H9 (cell line): ENCODE measurements around the gene COL8A2. TPM values are rescaled to one million over a fixed set of nuclear protein-coding genes. Genes with fewer than 3 reads are reported as not detected.

Source experiments
- DNase-seq: peaks from one replicate; pipeline ENCODE4 v3.0.0-alpha.2; 2017
- H2AFZ ChIP-seq: one replicate; pipeline ENCODE4 v1.6.1; 2013; ENCODE audit warnings: mild to moderate bottlenecking, low read length, control low read depth, moderate library complexity
- H2AK5ac ChIP-seq: 2 replicates; pipeline ENCODE4 v1.6.1; 2013; ENCODE audit warnings: low read length, control low read depth, mixed read lengths; ENCODE audit not compliant: insufficient read length
- H2BK120ac ChIP-seq: one replicate; pipeline ENCODE4 v1.6.1; 2013; ENCODE audit warnings: low read depth, mild to moderate bottlenecking, low read length, control low read depth, inconsistent platforms; ENCODE audit not compliant: poor library complexity, severe bottlenecking
- H2BK12ac ChIP-seq: 2 replicates; pipeline ENCODE4 v1.6.1; 2013; ENCODE audit warnings: low read length, control low read depth, mixed read lengths, low read depth; ENCODE audit not compliant: insufficient read length
- H2BK15ac ChIP-seq: 2 replicates; pipeline ENCODE4 v1.6.1; 2013; ENCODE audit warnings: low read depth, low read length, control low read depth
- H2BK20ac ChIP-seq: one replicate; pipeline ENCODE4 v1.6.1; 2013; ENCODE audit warnings: low read depth, mild to moderate bottlenecking, low read length, control low read depth, inconsistent platforms; ENCODE audit not compliant: poor library complexity, severe bottlenecking
- H2BK5ac ChIP-seq: 2 replicates; pipeline ENCODE4 v1.6.1; 2013; ENCODE audit warnings: low read length, control low read depth, mixed read lengths; ENCODE audit not compliant: insufficient read length
- H3K14ac ChIP-seq: 2 replicates; pipeline ENCODE4 v1.6.1; 2013; ENCODE audit warnings: low read length, control low read depth; ENCODE audit not compliant: insufficient read depth
- H3K18ac ChIP-seq: 2 replicates; pipeline ENCODE4 v1.6.1; 2013; ENCODE audit warnings: low read depth, mild to moderate bottlenecking, mixed read lengths, low read length, control low read depth; ENCODE audit not compliant: insufficient read length
- H3K23ac ChIP-seq: 2 replicates; pipeline ENCODE4 v1.6.1; 2013; ENCODE audit warnings: low read length, control low read depth, mixed read lengths, low read depth; ENCODE audit not compliant: insufficient read length
- H3K23me2 ChIP-seq: 2 replicates; pipeline ENCODE4 v1.6.1; 2013; ENCODE audit warnings: low read depth, mild to moderate bottlenecking, mixed read lengths, low read length, control low read depth; ENCODE audit not compliant: insufficient read length, poor library complexity, severe bottlenecking
- H3K27ac ChIP-seq: 2 replicates; pipeline ENCODE4 v1.5.1; 2013; ENCODE audit warnings: low read length, control low read depth, mixed read lengths, low read depth; ENCODE audit not compliant: insufficient read length
- H3K27me3 ChIP-seq: 2 replicates; pipeline ENCODE4 v1.6.1; 2013; ENCODE audit warnings: low read length, control low read depth, inconsistent platforms; ENCODE audit not compliant: insufficient read depth
- H3K4ac ChIP-seq: 2 replicates; pipeline ENCODE4 v1.6.1; 2013; ENCODE audit warnings: low read depth, mild to moderate bottlenecking, control low read depth, inconsistent platforms, low read length, moderate library complexity
- H3K4me1 ChIP-seq: 2 replicates; pipeline ENCODE4 v1.6.1; 2013; ENCODE audit warnings: low read length, control low read depth, inconsistent platforms; ENCODE audit not compliant: insufficient read depth
- H3K4me2 ChIP-seq: 2 replicates; pipeline ENCODE4 v1.6.1; 2013; ENCODE audit warnings: low read length, control low read depth, mixed read lengths; ENCODE audit not compliant: insufficient read length, insufficient read depth
- H3K56ac ChIP-seq: 2 replicates; pipeline ENCODE4 v1.6.1; 2013; ENCODE audit warnings: low read depth, mild to moderate bottlenecking, mixed read lengths, low read length, control low read depth; ENCODE audit not compliant: insufficient read length
- H3K79me1 ChIP-seq: 2 replicates; pipeline ENCODE4 v1.6.1; 2013; ENCODE audit warnings: low read depth, mild to moderate bottlenecking, moderate library complexity, low read length, control low read depth, inconsistent platforms; ENCODE audit not compliant: insufficient read depth, poor library complexity, severe bottlenecking
- H3K79me2 ChIP-seq: 2 replicates; pipeline ENCODE4 v1.6.1; 2013; ENCODE audit warnings: low read length, control low read depth, inconsistent platforms; ENCODE audit not compliant: insufficient read depth
- H3K9ac ChIP-seq: 2 replicates; pipeline ENCODE4 v1.6.1; 2013; ENCODE audit warnings: low read length, control low read depth, mixed read lengths; ENCODE audit not compliant: insufficient read length; ENCODE audit errors: extremely low read depth
- H3K9me3 ChIP-seq: one replicate; pipeline ENCODE4 v1.6.1; 2013; ENCODE audit warnings: low read depth, low read length, inconsistent platforms; ENCODE audit not compliant: control insufficient read depth
- H3T11ph ChIP-seq: one replicate; pipeline ENCODE4 v1.6.1; 2013; ENCODE audit warnings: mild to moderate bottlenecking, low read length, control low read depth, inconsistent platforms
- H4K20me1 ChIP-seq: one replicate; pipeline ENCODE4 v1.6.1; 2013; ENCODE audit not compliant: control insufficient read depth, insufficient read length, insufficient read depth
- H4K5ac ChIP-seq: 2 replicates; pipeline ENCODE4 v1.6.1; 2013; ENCODE audit warnings: low read depth, mild to moderate bottlenecking, mixed read lengths, low read length, control low read depth; ENCODE audit not compliant: insufficient read length
- H4K8ac ChIP-seq: replicated peaks from 2 replicates; pipeline ENCODE4 v1.6.1; 2013; ENCODE audit warnings: low read length, control low read depth, mixed read lengths, low read depth; ENCODE audit not compliant: insufficient read length
- H4K91ac ChIP-seq: 2 replicates; pipeline ENCODE4 v1.6.1; 2013; ENCODE audit warnings: low read depth, mild to moderate bottlenecking, moderate library complexity, mixed read lengths, low read length, control low read depth; ENCODE audit not compliant: insufficient read length
- H3K27ac Mint-ChIP-seq, 3 experiments: 2 replicates in 2 of 3; 3 replicates in 1 of 3; pipeline ENCODE4 v1.8.0; 2020 to 2021; ENCODE audit warnings: mixed read lengths in 3 of 3, mild to moderate bottlenecking in 1 of 3, moderate library complexity in 1 of 3
- H3K27me3 Mint-ChIP-seq: 2 replicates; pipeline ENCODE4 v1.8.0; 2021; ENCODE audit warnings: low read depth, mild to moderate bottlenecking, moderate library complexity, mixed read lengths
- H3K36me3 Mint-ChIP-seq, 3 experiments: 2 replicates in 2 of 3; 3 replicates in 1 of 3; pipeline ENCODE4 v1.8.0; 2020 to 2021; ENCODE audit warnings: low read depth in 3 of 3, mixed read lengths in 3 of 3; ENCODE audit not compliant: insufficient read depth in 1 of 3
- H3K4me1 Mint-ChIP-seq, 2 experiments: 2 replicates each; pipeline ENCODE4 v1.8.0; 2020; ENCODE audit warnings: mixed read lengths in 2 of 2
- H3K4me3 Mint-ChIP-seq, 2 experiments: 2 replicates in 1 of 2; 3 replicates in 1 of 2; pipeline ENCODE4 v1.8.0; 2020 to 2021; ENCODE audit warnings: mild to moderate bottlenecking in 2 of 2, mixed read lengths in 2 of 2, moderate library complexity in 1 of 2
- H3K9me3 Mint-ChIP-seq, 2 experiments: 2 replicates in 1 of 2; 3 replicates in 1 of 2; pipeline ENCODE4 v1.8.0; 2020; ENCODE audit warnings: mild to moderate bottlenecking in 2 of 2, mixed read lengths in 2 of 2, moderate library complexity in 1 of 2
- CTCF ChIP-seq: fragments of 200-600 bp; sonication (generic); conservative IDR thresholded peaks from 3 replicates; pipeline ENCODE4 v1.8.0; 2021; ENCODE audit warnings: antibody characterized with exemption, mild to moderate bottlenecking
- WGBS: extraction: QIAGEN DNeasy Blood & Tissue Kit; methylation state at CpG from one replicate; pipeline ENCODE4 v1.1.7; 2013; ENCODE audit warnings: missing lambda C conversion rate, low lambda C conversion rate, mixed read lengths; ENCODE audit not compliant: insufficient read length; ENCODE audit errors: extremely low coverage; 5-methylcytosine and 5-hydroxymethylcytosine counted together
- total RNA-seq: library from RNA; stranded (reverse); gene quantifications from 2 replicates; pipeline ENCODE4 v1.2.1, GENCODE V29; 2021

Gene COL8A2
- total RNA-seq, 1 experiment from 2014 or later: 1.5 TPM

GRCh38 chr1:36087233-36088123 is 37.5 kb downstream of the COL8A2 start:
- Histone ChIP-seq H4K5ac (no peak overlapping the region), H3K23me2 (peaks cover 14% of the 10 kb centered on the region), H3K9ac (no peak overlapping the region), H4K20me1 (no peaks in the 10 kb centered on the region), H2BK120ac (no peak overlapping the region), H3K56ac (no peak overlapping the region), H3K79me2 (peaks cover 2% of the 10 kb centered on the region; the same call in 1 of the 2 replicates), H2BK20ac (no peak overlapping the region), H3K27ac (no peak overlapping the region), H2BK5ac (no peak overlapping the region), H3K23ac (no peak overlapping the region), H2BK12ac (no peak overlapping the region), H3K27me3 (no peaks in the 10 kb centered on the region), H2AK5ac (no peak overlapping the region), H3K79me1 (no peaks in the 10 kb centered on the region), H4K91ac (no peak overlapping the region), H3K18ac (no peak overlapping the region), H3K4ac (no peak overlapping the region), H2BK15ac (no peak overlapping the region), H2AFZ (no peak overlapping the region), H3K14ac (no peak overlapping the region), H4K8ac (no peak overlapping the region), H3K4me1 (no peaks in the 10 kb centered on the region), H3T11ph (no peak overlapping the region), H3K9me3 (no peaks in the 10 kb centered on the region), H3K4me2 (no peak overlapping the region)
- H3K27ac Mint-ChIP-seq: no peak overlapping the region
- H3K27me3 Mint-ChIP-seq: peaks cover 12% of the 10 kb centered on the region
- peaks cover 17 to 25% of the 10 kb centered on the region in 2 experiments for H3K4me1 Mint-ChIP-seq
- no peaks in the 10 kb centered on the region; a peak in 1 of 5 replicates for H3K9me3 Mint-ChIP-seq
- peak; percentile 18; the same call in 1 of the 3 replicates for TF ChIP-seq CTCF
- peak overlapping the region; percentile 5 to 56; a peak in 3 of 5 replicates for H3K4me3 Mint-ChIP-seq
- peak; percentile 37 for DNase-seq
- peaks cover 12 to 19% (median 16%) of the 10 kb centered on the region in 3 experiments; a peak in 6 of 7 replicates for H3K36me3 Mint-ChIP-seq
- no CpG with 5 or more reads among the region's 31 CpGs for WGBS
